Heart left ventricle (tissue), 16 donors: ENCODE measurements around the gene MRM1. TPM values are rescaled to one million over a fixed set of nuclear protein-coding genes. Genes with fewer than 3 reads are reported as not detected.

ENCODE experiments used
- ATAC-seq, 4 donors: fragments of 200-7000 bp; cut with Tn5 transposase; one replicate each; pipeline ENCODE4 v1.9.1; 2020 to 2022; ENCODE audit warnings: moderate library complexity in 4 of 4, mild to moderate bottlenecking in 3 of 4, moderate number of reproducible peaks in 1 of 4
- DNase-seq, 5 donors: peaks; one replicate each; pipeline ENCODE4 v3.0.0-alpha.2; 2020
- H3K27ac ChIP-seq, 12 donors: fragments of 200-600 bp; sonication (generic) in 4 of 12; one replicate each; pipeline versions ENCODE4 v1.5.0 to v1.8.0; 2016 to 2022; ENCODE audit warnings: mild to moderate bottlenecking in 2 of 12
- H3K27me3 ChIP-seq, 9 donors: fragments of 200-600 bp; sonication (generic) in 2 of 9; one replicate each; pipeline versions ENCODE4 v1.5.1 to v1.8.0; 2016 to 2022; ENCODE audit warnings: mild to moderate bottlenecking in 3 of 9
- H3K36me3 ChIP-seq, 9 donors: fragments of 200-600 bp; sonication (generic) in 2 of 9; one replicate each; pipeline versions ENCODE4 v1.5.0 to v1.8.0; 2018 to 2022; ENCODE audit warnings: mild to moderate bottlenecking in 2 of 9
- H3K4me1 ChIP-seq, 12 donors: fragments of 200-600 bp; sonication (generic) in 4 of 12; one replicate each; pipeline versions ENCODE4 v1.5.0 to v1.8.0; 2016 to 2022; ENCODE audit warnings: mild to moderate bottlenecking in 3 of 12
- H3K4me3 ChIP-seq, 12 donors: fragments of 200-600 bp; sonication (generic) in 4 of 12; one replicate each; pipeline versions ENCODE4 v1.5.0 to v1.8.0; 2017 to 2022; ENCODE audit warnings: mild to moderate bottlenecking in 9 of 12, moderate library complexity in 4 of 12
- H3K9me3 ChIP-seq, 12 donors: fragments of 200-600 bp; sonication (generic) in 4 of 12; one replicate each; pipeline versions ENCODE4 v1.5.0 to v1.8.0; 2016 to 2022; ENCODE audit warnings: mild to moderate bottlenecking in 1 of 12
- POLR2A ChIP-seq, 2 donors: fragments of 450-650 bp; IDR thresholded peaks; one replicate each; pipeline ENCODE4 v1.6.1; 2017; ENCODE audit warnings: antibody characterized with exemption in 2 of 2, mild to moderate bottlenecking in 2 of 2, moderate library complexity in 2 of 2
- WGBS, 4 donors: extraction: QIAGEN DNeasy Blood & Tissue Kit in 2 of 4; methylation state at CpG; one replicate each; pipeline versions ENCODE4 v1.1.5 to v1.1.7; 2013 to 2018; 5-methylcytosine and 5-hydroxymethylcytosine counted together
- intact Hi-C, 10 donors: fragments of 100-400 bp; cut with DNase I; formaldehyde crosslinking; loops; one replicate each; pipeline versions ENCODE4 v1.11.1 to v1.14.2; 2022
- polyA plus RNA-seq, 2 donors: library from polyadenylated mRNA; stranded (reverse); fragments of 200-250 nt; gene quantifications; one replicate each; pipeline ENCODE4 v1.2.3, GENCODE V29; 2013
- total RNA-seq, 9 donors: library from RNA; depleted of rRNA in 2 of 9; stranded (reverse); fragments of >200 nt in 2 of 9; fragmentation: NEBNext Ultra II Directional in 3 of 9; extraction: Animal tissue kit (Norgen Biotek cat#: 25700) in 3 of 9; gene quantifications; one replicate each; pipeline versions ENCODE4 v1.1.0 to v1.2.4, GENCODE V29; 2016 to 2023
- TF ChIP-seq, protein P1 (sequence below), 12 donors: fragments of 200-600 bp; sonication (generic) in 4 of 12; IDR thresholded peaks; one replicate each; pipeline versions ENCODE4 v1.5.0 to v1.8.0; 2018 to 2022; ENCODE audit warnings: antibody characterized with exemption in 12 of 12, mild to moderate bottlenecking in 5 of 12
- donor health status: ischemic (EF 13 %, LVEDD 7.1; RV severe dilation, severe dysfunction).
- donor health status: healthy with polysubstance abuse.
- donor health status: DM: no; HTN: yes; CAD: no.
- donor health status: DM: no; HTN: no; CAD: no.
- donor health status: ischemic (EF 25% LVEDD 6.9; RV normal size, moderate dysfunction).
- donor health status: ischemic (EF 25% LVEDD 5.7; RV mildly dilated, moderate dysfunction).
- donor health status: healthy.
- donor health status: DM: yes; HTN: yes; CAD: no.
- donor health status: ischemic (EF 35%, LVEDD 5.7; RV mildly dilated, moderate dysfunction).
- donor health status: nonischemic (EF 11% LVEDD 7.7; RV severe dilation, severe dysfunction).
- donor health status: DM: yes; HTN: yes; CAD: no.
- donor health status: PGD.
- donor health status: ischemic (EF 29% LVEDD 5.4; RV normal size, mild dysfunction).
- donor health status: nonischemic (EF 23%, LVEDD 6.1; RV moderate dilation, normal function).

Gene MRM1
- total and polyA plus RNA-seq, 11 donors: 4.0 to 12.6 (median 7.6) TPM

DNA sequence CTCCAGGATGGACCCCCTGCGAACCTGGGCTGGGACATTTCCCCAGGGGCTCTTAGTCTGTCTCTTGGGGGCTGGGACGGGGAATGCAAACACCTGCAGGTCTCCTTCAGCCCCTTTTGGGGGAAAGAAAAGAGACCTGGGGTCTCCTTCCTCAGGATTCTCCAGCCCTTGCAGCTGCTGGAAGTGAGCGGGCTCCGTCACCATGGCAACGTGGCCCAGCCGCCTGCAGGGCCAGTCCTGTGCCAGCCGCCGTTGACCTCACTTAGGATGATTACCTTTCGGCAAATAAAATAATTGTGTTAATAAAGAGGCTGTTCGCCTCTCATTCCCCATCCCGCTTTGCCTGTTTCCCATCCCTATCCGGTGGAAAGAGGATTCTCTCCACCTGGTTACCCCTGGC is 25.7 kb downstream of the MRM1 start:
- DNase-seq: no peak
- no peak overlapping the region for H3K27ac ChIP-seq
- 71 to 78% (median 74%) methylated on average over 12 of the region's 12 CpGs for WGBS, 4 donors
- peaks cover 0 to 9% (median 0%) of the 10 kb centered on the region in 9 donors for H3K27me3 ChIP-seq
- intact Hi-C loops: loop anchor here in 8 of 10 donors (5.0 to 10.0 kb wide), 5 partner anchors 598 to 748 kb away; partner anchors contain the start of gene C17orf78 (in 3 of the 8)
- peaks cover 0 to 9% (median 0%) of the 10 kb centered on the region in 12 donors for H3K4me1 ChIP-seq
- H3K9me3 ChIP-seq: no peaks in the 10 kb centered on the region
- no peak for TF ChIP-seq POLR2A (IDR thresholded peaks at IDR 0.05)
- H3K36me3 ChIP-seq: no peaks in the 10 kb centered on the region
- no peak for ATAC-seq
- no peak overlapping the region for H3K4me3 ChIP-seq

DNA sequence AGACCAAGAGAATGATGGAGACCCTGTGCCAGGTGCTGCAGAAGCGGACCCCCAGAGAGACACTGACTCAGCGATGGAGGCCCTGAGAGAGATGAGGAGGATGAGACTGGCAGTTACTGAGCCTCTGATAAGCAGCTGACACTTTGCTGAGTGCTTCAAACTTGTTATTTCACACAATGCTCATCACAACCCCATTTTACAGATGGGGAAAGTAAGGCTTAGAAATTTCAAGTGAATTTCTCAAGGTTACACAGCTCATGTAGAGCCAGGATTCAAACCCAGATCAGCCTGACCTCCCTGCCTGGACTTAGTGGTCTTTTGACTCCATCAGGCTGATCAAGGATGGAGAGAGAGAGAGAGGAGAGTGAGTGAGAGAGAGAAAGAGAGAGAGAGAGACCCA is 27.2 kb downstream of the MRM1 start:
- H3K36me3 ChIP-seq: no peaks in the 10 kb centered on the region
- H3K27ac ChIP-seq: no peak overlapping the region
- 95 to 100% (median 96%) methylated on average over 2 of the region's 2 CpGs for WGBS, 4 donors
- ATAC-seq: no peak
- no peak for DNase-seq
- H3K4me1 ChIP-seq: peaks cover 0 to 12% (median 0%) of the 10 kb centered on the region in 12 donors
- peaks cover 0 to 9% (median 0%) of the 10 kb centered on the region in 9 donors for H3K27me3 ChIP-seq
- no peak overlapping the region for H3K4me3 ChIP-seq
- no peaks in the 10 kb centered on the region for H3K9me3 ChIP-seq
- no peak for TF ChIP-seq POLR2A (IDR thresholded peaks at IDR 0.05)
- TF ChIP-seq, protein P1, sequence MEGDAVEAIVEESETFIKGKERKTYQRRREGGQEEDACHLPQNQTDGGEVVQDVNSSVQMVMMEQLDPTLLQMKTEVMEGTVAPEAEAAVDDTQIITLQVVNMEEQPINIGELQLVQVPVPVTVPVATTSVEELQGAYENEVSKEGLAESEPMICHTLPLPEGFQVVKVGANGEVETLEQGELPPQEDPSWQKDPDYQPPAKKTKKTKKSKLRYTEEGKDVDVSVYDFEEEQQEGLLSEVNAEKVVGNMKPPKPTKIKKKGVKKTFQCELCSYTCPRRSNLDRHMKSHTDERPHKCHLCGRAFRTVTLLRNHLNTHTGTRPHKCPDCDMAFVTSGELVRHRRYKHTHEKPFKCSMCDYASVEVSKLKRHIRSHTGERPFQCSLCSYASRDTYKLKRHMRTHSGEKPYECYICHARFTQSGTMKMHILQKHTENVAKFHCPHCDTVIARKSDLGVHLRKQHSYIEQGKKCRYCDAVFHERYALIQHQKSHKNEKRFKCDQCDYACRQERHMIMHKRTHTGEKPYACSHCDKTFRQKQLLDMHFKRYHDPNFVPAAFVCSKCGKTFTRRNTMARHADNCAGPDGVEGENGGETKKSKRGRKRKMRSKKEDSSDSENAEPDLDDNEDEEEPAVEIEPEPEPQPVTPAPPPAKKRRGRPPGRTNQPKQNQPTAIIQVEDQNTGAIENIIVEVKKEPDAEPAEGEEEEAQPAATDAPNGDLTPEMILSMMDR (IDR thresholded peaks at IDR 0.05): no peak
- intact Hi-C loops: loop anchor here in 9 of 10 donors (2.0 to 10.0 kb wide), 7 partner anchors 418 to 746 kb away; partner anchors contain the start of gene C17orf78 (in 3 of the 9)

- ATAC-seq (peak; percentile 60 to 92 (median 88)), DNase-seq (peak; percentile 65 to 87 (median 69))
- Histone ChIP-seq H3K27ac (no peak overlapping the region), H3K36me3 (no peaks in the 10 kb centered on the region), H3K27me3 (peaks cover 0 to 10% (median 4%) of the 10 kb centered on the region in 9 donors), H3K4me3 (no peak overlapping the region), H3K9me3 (no peaks in the 10 kb centered on the region), H3K4me1 (peaks cover 0 to 12% (median 0%) of the 10 kb centered on the region in 12 donors)
- no peak for TF ChIP-seq POLR2A (IDR thresholded peaks at IDR 0.05)
- TF ChIP-seq, protein P1 (IDR thresholded peaks at IDR 0.05): peak; percentile 93 to 99 (median 98)
- 18 to 32% (median 22%) methylated on average over 7 to 14 of the region's 14 CpGs for WGBS, 4 donors
- intact Hi-C loops: loop anchor here in 9 of 10 donors (1.0 to 10.0 kb wide), 8 partner anchors 417 to 745 kb away; partner anchors contain the start of gene C17orf78 (in 3 of the 9)
Measured at GRCh38 chr17:36629252-36629847, 28.0 kb downstream of the MRM1 start.

DNA sequence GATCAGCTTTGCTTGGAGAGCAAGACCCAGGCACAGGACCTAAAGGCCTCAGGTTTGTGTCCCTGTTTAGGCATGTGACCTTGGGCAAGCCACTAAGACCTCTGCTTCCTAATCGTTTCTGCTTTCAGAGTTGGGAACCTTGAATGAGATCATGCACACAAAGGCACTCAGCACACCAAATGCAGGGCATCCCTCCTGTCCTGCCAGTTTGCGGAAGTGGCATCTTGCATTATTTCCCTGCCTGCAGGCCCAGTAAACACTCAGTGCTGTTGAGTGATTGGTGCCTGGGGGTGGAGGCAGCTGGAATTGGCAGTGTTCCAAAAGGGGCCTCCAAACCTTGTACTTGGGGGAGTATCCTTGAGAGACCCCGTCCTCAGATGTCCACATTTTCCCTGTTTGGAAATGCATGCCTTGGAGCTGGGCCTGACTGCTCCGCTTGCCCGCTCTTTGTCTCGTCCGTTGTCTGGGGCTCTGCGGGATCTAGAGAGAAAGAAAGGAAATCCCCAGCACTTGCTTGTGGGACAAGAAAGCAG is 28.7 kb downstream of the MRM1 start:
- Histone ChIP-seq H3K4me3 (no peak overlapping the region), H3K27ac (no peak overlapping the region), H3K4me1 (peaks cover 0 to 12% (median 0%) of the 10 kb centered on the region in 12 donors), H3K27me3 (peaks cover 0 to 14% (median 5%) of the 10 kb centered on the region in 9 donors), H3K36me3 (no peaks in the 10 kb centered on the region), H3K9me3 (no peaks in the 10 kb centered on the region)
- ATAC-seq (peak in 1 of 4 donors; percentile 5), DNase-seq (no peak)
- no peak for TF ChIP-seq POLR2A (IDR thresholded peaks at IDR 0.05)
- TF ChIP-seq, protein P1 (IDR thresholded peaks at IDR 0.05): no peak
- intact Hi-C loops: loop anchor here (1.0 to 10.0 kb wide), 10 partner anchors 417 to 745 kb away; partner anchors contain the start of gene C17orf78 (in 3 of the 10)
- WGBS, 4 donors: 69 to 83% (median 77%) methylated on average over 7 to 8 of the region's 8 CpGs
